GM18873 (cell line): ENCODE data around the gene TACC3.

ENCODE experiments used
- ATAC-seq: cut with Tn5 transposase; IDR thresholded peaks from one replicate; pipeline ENCODE4 v1.9.1; 2021; ENCODE audit warnings: mild to moderate bottlenecking, moderate library complexity, moderate number of reproducible peaks; ENCODE audit not compliant: unreplicated experiment, low FRiP score

Gene TACC3

DNA sequence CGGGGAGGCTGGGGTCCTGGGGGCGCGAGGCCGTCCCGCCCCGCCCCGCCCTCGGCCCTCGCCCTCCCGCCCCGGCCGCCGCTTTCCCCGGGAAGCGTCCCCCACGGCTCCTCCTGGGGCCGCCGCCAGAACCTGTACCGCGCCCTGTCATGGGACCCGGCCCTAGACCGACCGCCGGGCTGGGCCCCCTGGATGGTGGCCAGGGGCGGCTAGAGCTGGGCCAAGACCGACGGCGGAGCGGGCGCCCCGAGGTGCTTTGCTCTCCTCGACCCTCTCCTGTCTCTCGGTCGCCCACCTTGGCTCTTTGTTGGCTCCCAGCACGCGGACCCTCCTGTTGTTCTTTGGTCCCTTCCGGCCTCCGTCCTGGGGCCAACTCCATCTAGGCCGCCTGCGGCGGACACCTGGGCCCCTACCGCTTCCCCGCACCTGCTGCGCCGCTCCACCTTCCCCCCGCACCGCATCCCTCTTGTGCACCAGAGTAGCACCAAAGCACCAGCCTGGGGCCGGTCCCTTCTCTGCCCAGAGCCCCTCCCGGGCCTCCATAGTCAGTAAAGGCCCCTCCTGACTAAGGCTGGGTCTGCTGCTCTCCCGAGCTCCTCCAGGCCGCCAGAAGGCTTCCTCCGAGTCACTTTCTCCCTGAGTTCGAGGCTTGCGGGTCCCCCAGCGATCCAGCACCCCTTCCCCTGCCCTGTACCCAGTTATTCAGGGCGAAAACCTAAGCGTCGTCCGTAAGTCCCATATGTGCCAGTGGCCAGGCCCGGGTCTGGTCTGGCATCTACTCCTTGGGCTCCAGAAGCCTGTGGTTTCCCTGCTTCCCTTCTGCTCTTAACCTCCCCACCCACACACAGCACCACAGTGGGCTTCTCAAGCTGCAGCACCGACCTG lies 587 bp downstream of the TACC3 start:
- no peak for ATAC-seq

GRCh38 chr4:1722551-1723118 lies 1.3 kb downstream of the TACC3 start:
- ATAC-seq, result no peak

GRCh38 chr4:1723131-1723801 lies 1.9 kb downstream of the TACC3 start:
- no peak for ATAC-seq

DNA sequence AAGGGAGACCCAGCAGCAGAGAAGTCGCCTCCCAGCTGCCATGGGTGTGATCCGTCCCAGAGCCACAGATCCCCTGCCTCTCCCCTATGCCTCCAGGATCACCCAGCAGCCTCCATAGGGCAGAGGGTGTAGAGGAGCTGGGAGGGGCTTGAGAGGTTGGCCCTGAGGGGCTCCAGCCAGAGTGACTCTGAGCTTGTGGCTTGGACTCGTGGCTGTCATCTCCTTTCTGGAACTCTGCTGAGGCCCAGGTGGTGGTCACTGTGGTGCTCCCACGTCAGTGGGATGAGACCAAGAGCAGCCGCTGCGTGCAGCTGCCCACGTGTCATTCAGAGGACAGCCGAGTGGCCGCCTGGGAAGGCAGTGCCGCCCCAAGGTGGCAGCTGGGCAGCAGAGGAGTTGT lies 4.2 kb downstream of the TACC3 start:
- ATAC-seq, result no peak

GRCh38 chr4:1726146-1726934 lies 5.0 kb downstream of the TACC3 start:
- ATAC-seq, result no peak

DNA sequence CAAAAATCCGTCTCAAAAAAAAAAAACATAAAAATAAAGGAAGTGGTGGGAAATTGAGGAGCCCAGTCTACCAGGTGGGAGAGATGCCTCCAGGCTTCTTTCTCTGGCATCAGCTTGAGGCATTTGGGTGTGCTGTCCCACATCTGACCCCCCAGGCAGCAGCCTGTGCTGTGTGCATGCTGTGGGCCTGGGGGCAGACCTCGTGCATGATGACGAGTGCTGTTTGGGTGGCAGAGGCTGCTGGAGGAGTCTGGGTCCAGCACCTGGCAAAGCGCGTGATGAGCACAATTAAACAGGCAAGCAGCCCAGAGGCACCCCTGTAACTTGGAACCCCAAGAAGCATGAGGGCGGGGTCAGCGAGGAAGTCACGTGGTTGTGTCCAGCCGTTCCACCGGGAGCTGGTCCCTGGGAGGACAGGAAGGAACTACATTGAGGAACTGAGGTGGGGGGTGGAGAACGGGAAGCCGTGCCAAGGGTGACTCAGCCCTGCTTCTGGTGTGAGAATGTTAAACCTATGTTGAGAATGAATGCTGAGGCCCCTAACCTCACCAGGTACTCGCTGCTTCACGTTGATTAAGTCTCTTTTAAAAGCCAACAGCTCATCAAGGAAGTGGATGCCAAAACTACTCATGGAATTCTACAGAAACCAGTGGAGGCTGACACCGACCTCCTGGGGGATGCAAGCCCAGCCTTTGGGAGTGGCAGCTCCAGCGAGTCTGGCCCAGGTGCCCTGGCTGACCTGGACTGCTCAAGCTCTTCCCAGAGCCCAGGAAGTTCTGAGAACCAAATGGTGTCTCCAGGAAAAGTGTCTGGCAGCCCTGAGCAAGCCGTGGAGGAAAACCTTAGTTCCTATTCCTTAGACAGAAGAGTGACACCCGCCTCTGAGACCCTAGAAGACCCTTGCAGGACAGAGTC lies 6.1 kb downstream of the TACC3 start:
- no peak for ATAC-seq

- ATAC-seq, result no peak
These were observed 7.0 kb downstream of the TACC3 start for GRCh38 chr4:1728061-1728980.

DNA sequence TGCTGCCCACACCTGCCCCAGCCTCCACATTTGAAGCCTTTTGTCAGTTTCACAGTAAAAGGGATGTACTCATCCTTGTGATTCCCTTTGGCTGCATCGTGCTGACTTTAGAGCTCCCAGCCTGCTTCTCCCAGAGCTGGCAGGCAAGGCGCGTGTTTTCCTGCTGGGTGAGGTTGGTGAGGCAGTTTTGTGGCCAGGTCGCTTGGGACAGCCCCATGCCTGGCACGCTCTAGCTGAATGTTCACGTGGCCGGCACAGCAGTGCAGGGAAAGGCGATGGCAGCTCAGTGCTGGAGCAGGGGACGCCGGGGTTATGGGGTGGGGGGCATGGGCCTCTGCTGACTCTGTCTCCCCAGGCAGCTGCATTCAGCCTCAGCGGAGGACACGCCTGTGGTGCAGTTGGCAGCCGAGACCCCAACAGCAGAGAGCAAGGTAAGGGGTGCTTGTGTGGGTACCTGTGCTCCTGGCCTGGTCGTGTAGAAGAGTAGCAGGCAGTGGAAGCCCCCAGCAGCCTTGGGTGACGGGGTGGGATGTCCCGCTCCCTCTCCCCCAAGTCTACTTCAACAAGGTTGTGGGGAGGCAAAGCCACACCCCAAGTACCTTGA lies 9.3 kb downstream of the TACC3 start:
- ATAC-seq, result no peak

DNA sequence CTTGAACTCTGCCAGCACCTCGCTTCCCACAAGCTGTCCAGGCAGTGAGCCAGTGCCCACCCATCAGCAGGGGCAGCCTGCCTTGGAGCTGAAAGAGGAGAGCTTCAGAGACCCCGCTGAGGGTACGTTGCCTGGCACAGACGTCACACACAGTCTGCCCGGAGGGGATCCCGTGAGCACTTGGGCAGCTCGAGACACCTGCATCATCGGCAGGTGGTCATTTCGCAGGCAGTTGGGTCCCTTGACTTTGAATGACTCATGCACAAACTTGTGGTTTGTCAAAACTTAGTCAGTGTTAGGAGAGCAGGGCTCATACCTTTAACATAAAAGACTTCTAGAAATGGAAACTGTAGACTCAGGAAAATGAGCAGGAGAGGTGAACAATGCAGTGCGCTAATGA lies 9.9 kb downstream of the TACC3 start:
- ATAC-seq, result no peak

GRCh38 chr4:1732911-1733310 lies 11.6 kb downstream of the TACC3 start:
- no peak for ATAC-seq

- ATAC-seq, result no peak
These were observed 13.9 kb downstream of the TACC3 start for GRCh38 chr4:1735215-1735614.

GRCh38 chr4:1736812-1737211 lies 15.5 kb downstream of the TACC3 start:
- no peak for ATAC-seq

GRCh38 chr4:1737666-1738065 lies 16.3 kb downstream of the TACC3 start:
- ATAC-seq, result no peak

DNA sequence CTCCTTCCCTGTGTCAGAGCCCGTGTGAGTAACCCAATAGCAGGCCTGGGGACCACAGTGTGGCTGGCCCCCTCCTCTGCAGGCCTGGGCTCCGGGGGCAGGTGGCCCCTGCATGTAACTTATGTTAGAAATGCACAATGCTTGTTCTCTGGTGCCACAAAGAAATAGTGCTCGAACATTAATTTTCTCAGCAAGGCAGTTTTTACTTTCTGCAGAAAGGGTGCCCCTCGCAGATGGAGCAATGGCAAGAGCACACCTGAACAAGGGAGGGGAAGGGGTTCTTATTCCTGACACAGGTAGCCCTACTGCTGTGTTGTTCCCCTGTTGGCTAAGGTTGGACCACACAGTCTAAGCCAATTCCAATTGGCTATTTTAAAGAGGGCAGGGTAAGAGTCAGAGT lies 17.1 kb downstream of the TACC3 start:
- ATAC-seq, result no peak

DNA sequence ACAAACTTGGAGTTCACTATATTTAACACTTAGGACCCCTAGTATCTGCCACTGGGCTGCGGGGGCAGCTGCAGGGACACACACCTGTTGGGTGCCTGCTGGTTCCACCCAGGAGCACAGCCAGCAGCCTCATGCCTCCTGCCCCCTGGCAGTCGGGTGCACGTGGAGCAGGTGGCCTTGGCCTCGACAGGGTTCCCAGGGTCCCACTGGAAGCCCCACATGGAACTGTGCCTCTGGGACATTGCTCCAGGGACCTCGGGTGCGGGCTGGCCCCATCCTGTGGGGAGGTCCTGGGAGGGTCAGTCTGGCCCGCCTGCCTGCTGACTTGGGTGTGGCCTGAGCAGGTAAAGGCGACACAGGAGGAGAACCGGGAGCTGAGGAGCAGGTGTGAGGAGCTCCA lies 18.0 kb downstream of the TACC3 start:
- no peak for ATAC-seq

DNA sequence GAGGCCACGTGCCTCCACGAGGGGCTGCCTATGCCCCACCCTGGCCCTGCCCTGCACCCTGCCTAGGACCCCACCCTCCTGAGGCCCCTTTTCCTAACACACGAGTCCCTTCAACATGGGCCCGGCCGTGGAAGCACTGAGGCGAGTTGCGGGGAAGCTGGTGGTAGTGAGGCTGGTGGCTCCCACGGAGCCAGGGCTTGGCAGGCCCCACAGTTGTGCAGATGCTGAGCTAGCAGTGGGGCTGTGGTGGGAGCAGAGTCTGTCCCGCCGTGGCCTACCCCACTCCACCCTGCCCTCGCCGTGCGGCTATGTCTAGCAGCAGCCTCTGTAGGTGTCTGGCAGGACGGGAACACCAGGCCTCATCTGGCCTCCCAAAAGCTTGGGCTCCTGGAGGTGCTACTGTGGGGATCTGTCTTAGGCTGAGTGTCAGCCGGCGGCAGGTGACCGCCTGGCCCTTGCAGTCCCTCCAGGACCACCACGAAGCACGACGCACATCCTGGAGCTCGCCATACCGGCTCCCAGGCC lies 18.8 kb downstream of the TACC3 start:
- no peak for ATAC-seq

GRCh38 chr4:1741208-1741607 lies 19.9 kb downstream of the TACC3 start:
- ATAC-seq, result no peak

DNA sequence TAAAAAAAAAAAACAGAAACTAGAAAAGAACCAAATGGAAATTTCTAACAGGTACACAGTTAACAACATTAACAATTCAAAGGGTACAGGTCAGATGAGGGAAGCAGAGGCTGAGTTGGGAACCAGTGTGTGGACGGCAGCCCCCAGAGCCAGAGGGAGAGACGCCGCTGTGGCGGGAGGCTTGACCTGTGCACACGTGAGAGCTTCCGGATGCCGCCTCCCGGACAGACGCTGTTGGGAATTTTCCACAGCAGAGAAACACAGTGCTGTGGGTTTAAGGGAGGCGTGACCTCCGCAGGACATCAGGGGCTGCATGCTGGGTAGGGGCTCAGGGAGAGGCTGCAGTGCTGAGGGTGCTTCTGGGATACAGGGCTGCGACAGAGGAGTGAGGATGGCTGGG lies 22.2 kb downstream of the TACC3 start:
- no peak for ATAC-seq
